Prostate gland (tissue), 2 donors: ENCODE data around the gene TIGD3. TPM values are rescaled to one million over a fixed set of nuclear protein-coding genes. Genes with fewer than 3 reads are reported as not detected.

Source experiments
- DNase-seq: peaks from one replicate; pipeline ENCODE4 v3.0.0-alpha.2; 2019; ENCODE audit warnings: low spot score
- H3K27ac ChIP-seq, 2 donors: fragments of 200-600 bp; sonication (generic); 2 replicates each; pipeline ENCODE4 v1.5.1; 2017 to 2019
- H3K27me3 ChIP-seq: fragments of 200-600 bp; sonication (generic); replicated peaks from 2 replicates; pipeline ENCODE4 v1.5.1; 2019; ENCODE audit not compliant: insufficient read depth
- H3K36me3 ChIP-seq, 2 donors: fragments of 200-600 bp; sonication (generic); 1 replicate in 1 of 2; 2 replicates in 1 of 2; pipeline versions ENCODE4 v1.5.1 to v1.8.1; 2017 to 2019
- H3K4me1 ChIP-seq: fragments of 200-600 bp; sonication (generic); replicated peaks from 2 replicates; pipeline ENCODE4 v1.5.1; 2019
- H3K4me3 ChIP-seq, 2 donors: fragments of 200-600 bp; sonication (generic); 2 replicates each; pipeline ENCODE4 v1.5.1; 2017 to 2019
- H3K9me3 ChIP-seq: fragments of 200-600 bp; sonication (generic); 2 replicates; pipeline ENCODE4 v1.5.1; 2017
- POLR2A ChIP-seq: fragments of 450-650 bp; IDR thresholded peaks from one replicate; pipeline ENCODE4 v1.6.1; 2016; ENCODE audit warnings: antibody characterized with exemption, mild to moderate bottlenecking
- POLR2AphosphoS5 ChIP-seq: sonication (generic); formaldehyde crosslinking; IDR thresholded peaks from one replicate; pipeline ENCODE4 v1.6.1; 2017; ENCODE audit warnings: antibody characterized with exemption
- WGBS: methylation state at CpG from one replicate; pipeline ENCODE4 v1.1.5; 2018; 5-methylcytosine and 5-hydroxymethylcytosine counted together
- intact Hi-C: fragments of 100-400 bp; cut with DNase I; formaldehyde crosslinking; loops from one replicate; pipeline ENCODE4 v1.14.2; 2022
- total RNA-seq, 2 donors: library from RNA; depleted of rRNA; stranded (reverse); fragments of >200 nt; gene quantifications; one replicate each; pipeline ENCODE4 v1.1.0, GENCODE V29; 2016
- TF ChIP-seq, protein P1 (sequence below), 4 experiments: fragments of 200-600 bp in 2 of 4; fragments of 450-650 bp in 2 of 4; sonication (generic) in 2 of 4; IDR thresholded peaks; 1 replicate in 3 of 4; 2 replicates in 1 of 4; pipeline ENCODE4 v1.5.1; 2016 to 2019; ENCODE audit warnings: antibody characterized with exemption in 4 of 4, mild to moderate bottlenecking in 2 of 4, moderate library complexity in 2 of 4

Gene TIGD3, protein sequence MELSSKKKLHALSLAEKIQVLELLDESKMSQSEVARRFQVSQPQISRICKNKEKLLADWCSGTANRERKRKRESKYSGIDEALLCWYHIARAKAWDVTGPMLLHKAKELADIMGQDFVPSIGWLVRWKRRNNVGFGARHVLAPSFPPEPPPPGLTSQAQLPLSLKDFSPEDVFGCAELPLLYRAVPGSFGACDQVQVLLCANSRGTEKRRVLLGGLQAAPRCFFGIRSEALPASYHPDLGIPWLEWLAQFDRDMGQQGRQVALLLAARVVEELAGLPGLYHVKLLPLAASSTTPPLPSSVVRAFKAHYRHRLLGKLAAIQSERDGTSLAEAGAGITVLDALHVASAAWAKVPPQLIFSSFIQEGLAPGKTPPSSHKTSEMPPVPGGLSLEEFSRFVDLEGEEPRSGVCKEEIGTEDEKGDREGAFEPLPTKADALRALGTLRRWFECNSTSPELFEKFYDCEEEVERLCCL
- 1 to 10 TPM in 1 of 2 donors, under 1 TPM in 1; 0.27 to 4.7 TPM for total RNA-seq

DNA sequence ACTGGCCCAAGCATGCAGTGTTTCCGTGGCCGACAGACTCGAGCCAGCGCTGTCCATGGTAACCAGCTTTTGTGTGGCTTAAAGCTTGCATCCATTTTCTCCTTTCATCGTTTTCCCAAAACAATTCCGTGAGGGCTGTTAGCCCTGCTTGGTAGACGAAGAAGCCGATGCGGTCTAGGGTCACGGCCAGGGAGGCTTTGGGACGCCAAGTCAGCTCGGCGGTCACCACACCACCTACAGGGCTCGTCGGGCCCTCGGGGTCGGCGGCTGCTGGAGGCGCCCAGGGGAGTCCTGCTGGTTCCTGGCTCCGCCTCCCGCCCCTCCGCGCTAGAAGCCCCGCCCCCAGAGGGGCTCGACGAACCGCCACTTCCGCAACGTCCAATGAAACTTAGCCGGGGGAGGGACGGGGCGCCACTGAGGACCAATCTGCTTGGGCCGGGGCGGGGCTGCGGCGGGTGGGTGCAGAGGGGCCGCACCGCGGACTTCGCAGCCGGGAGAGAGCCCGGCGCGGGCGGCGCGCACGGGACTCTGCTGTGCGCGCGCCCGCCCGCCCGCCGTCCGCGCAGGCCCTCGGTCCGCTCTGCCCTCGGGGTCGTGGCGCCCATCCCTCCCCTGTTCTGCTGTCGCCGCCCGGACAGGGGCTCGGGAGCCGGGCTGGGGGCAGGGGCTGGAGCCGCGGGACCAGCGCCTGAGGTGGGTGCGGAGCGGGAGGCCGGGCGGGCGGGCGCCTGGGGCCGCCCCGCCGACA, at the start of gene TIGD3:
Gene TIGD3, plus strand, starts transcription at position 487 of the 748 bp plus-strand sequence. CDS start 1,058 bp downstream, outside the sequence.
- under 1% methylated on average over 35 of the region's 79 CpGs for WGBS
- peak within 1 kb of the TSS; percentile 72 to 80 for H3K4me3 ChIP-seq

DNA sequence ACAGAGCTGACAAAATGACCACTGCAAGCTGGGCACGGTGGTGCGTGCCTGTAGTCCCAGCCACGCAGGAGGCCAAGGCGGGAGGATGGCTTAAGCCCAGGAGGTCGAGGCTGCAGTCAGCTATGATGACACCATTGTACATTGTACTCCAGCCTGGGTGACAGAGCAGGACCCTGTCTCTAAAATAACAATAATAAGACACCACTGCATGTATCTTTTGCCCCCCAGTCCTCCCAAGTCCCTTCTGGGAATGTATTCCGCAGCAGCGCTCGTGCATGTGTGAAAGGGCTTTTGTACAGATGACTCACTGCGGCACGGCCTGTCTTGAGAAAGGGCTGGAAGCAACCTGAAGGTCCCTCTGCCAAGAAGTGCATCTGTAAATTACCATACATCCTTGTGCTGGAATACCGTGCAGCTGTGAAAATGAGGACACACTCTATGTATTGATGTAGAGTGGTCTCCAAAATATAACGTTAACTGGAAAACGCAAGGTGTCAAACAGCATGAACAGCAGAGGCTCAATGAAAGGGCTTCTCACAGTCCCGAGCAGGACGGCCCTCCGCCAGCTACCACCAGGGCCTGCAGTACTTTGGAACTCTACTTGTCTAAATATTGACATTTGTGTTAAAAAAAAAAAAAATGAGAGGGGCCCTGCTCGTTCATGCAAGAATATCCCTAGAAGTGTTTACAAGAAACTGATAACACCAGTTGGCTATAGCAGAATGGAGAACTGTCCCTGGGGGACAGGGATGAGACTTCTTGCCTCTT, 48.9 kb upstream of the TIGD3 start:
- DNase-seq = peak; percentile 55
- TF ChIP-seq POLR2AphosphoS5 = peak; percentile 72
- TF ChIP-seq, protein P1, sequence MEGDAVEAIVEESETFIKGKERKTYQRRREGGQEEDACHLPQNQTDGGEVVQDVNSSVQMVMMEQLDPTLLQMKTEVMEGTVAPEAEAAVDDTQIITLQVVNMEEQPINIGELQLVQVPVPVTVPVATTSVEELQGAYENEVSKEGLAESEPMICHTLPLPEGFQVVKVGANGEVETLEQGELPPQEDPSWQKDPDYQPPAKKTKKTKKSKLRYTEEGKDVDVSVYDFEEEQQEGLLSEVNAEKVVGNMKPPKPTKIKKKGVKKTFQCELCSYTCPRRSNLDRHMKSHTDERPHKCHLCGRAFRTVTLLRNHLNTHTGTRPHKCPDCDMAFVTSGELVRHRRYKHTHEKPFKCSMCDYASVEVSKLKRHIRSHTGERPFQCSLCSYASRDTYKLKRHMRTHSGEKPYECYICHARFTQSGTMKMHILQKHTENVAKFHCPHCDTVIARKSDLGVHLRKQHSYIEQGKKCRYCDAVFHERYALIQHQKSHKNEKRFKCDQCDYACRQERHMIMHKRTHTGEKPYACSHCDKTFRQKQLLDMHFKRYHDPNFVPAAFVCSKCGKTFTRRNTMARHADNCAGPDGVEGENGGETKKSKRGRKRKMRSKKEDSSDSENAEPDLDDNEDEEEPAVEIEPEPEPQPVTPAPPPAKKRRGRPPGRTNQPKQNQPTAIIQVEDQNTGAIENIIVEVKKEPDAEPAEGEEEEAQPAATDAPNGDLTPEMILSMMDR (IDR thresholded peaks at IDR 0.05) = peak in 2 of 4 experiments; percentile 6 to 16
- no peak for TF ChIP-seq POLR2A
- peak overlapping the region; percentile 54 to 62 for H3K27ac ChIP-seq
- no peaks in the 10 kb centered on the region for H3K27me3 ChIP-seq
- H3K4me1 ChIP-seq = peaks cover 8% of the 10 kb centered on the region
- 44% methylated on average over 17 of the region's 17 CpGs for WGBS
- no peaks in the 10 kb centered on the region for H3K9me3 ChIP-seq
- no peak overlapping the region for H3K4me3 ChIP-seq
- intact Hi-C loops = no loop called here
- H3K36me3 ChIP-seq = no peaks in the 10 kb centered on the region

More for the DNA sequence above, at the start of gene TIGD3:
- H3K27me3 ChIP-seq = no peaks in the 10 kb centered on the region
- peaks cover 7 to 13% of the 10 kb centered on the region in 2 donors for H3K36me3 ChIP-seq
- peak; percentile 98 for DNase-seq
- TF ChIP-seq POLR2AphosphoS5 (peak; percentile 80), POLR2A (peak; percentile 76)
- TF ChIP-seq, protein P1 (IDR thresholded peaks at IDR 0.05) = no peak
- H3K27ac ChIP-seq = peak within 1 kb of the TSS; percentile 70 to 78
- intact Hi-C loops = no loop called here
- no peaks in the 10 kb centered on the region for H3K9me3 ChIP-seq
- H3K4me1 ChIP-seq = peaks cover 5% of the 10 kb centered on the region

DNA sequence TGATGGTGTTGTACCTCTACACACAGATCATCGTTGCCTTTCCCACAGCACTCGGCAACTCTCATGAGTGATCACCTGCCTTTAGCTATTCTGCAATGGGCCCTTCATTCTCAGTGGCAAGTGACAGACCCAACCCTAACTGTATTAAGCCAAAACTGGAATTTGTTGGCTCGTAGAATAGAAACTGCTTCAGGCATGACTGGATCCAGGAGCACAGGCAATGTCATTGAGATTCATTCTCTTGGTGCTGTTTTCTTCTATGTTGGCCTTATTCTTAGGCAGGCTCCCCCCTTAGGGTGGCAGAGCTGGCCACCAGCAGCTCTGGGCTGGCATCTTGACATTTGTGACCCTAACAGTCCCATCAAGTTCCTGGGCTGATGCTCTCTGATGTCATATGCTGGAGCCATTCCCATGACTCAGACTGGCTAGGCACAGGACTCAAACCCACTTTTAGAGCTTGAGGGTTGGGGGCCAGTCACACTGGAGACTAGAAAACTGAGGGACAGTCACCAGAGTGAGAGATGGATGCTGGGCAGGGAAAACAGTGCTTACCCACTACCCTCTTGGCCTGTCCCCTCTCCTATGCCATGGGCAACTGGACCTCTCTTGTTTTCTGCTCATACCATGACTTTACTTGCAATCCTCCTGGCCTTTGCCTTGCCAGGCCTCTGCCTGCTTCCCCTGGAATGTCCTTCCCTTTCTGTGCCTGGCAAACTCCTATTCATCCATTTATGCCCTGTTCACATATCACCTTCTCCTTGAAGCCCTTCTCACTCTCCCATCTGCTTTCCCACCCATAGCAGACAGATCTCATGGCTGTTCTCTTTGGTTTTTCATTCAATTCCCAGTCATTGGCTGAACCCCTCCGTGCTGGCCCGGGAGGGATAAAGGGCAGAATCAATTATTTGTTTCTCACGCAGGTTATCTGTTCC, 47.0 kb upstream of the TIGD3 start:
- Histone ChIP-seq H3K4me1 (peaks cover 8% of the 10 kb centered on the region), H3K27me3 (no peaks in the 10 kb centered on the region), H3K4me3 (no peak overlapping the region), H3K9me3 (no peaks in the 10 kb centered on the region), H3K36me3 (no peaks in the 10 kb centered on the region), H3K27ac (no peak overlapping the region)
- intact Hi-C loops = no loop called here
- no peak for DNase-seq
- WGBS = 93% methylated on average over 6 of the region's 6 CpGs
- TF ChIP-seq, protein P1 (IDR thresholded peaks at IDR 0.05) = no peak
- TF ChIP-seq POLR2AphosphoS5 (no peak), POLR2A (no peak)

DNA sequence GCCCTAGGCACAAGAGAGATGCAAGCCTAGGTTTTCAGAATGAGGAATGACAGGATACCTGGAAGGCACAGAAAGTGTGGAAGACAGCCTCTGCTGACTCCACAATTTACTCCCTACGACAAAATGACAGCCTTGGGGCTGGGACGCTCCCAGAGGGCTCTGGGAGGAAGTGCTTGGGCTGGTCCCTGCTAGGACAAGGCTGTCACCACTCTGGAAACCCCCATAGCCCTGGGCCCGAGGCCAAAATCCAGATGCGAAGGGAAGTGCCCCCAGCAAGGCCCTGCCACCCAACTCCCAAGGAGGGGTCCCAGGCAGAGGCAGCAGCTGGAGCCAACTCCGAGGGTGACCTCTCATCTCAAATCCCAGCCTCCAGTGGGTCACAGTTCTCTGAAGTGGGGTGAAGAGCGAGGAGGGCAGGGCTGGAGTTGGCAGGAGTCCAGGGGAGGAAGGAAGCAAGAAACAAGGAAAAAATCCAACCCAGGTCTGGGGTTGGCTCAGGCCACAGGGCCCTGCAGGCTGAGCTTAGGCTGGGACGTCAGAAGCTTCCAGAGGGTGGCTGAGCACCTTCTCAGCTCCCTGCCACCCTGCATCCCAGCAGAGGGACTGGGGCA, 46.2 kb upstream of the TIGD3 start:
- no peaks in the 10 kb centered on the region for H3K9me3 ChIP-seq
- no peak for DNase-seq
- H3K4me3 ChIP-seq = no peak overlapping the region
- WGBS = 56% methylated on average over 7 of the region's 7 CpGs
- no peaks in the 10 kb centered on the region for H3K27me3 ChIP-seq
- H3K36me3 ChIP-seq = no peaks in the 10 kb centered on the region
- intact Hi-C loops = no loop called here
- H3K27ac ChIP-seq = no peak overlapping the region
- H3K4me1 ChIP-seq = peaks cover 8% of the 10 kb centered on the region
- no peak for TF ChIP-seq POLR2AphosphoS5
- TF ChIP-seq, protein P1 (IDR thresholded peaks at IDR 0.05) = no peak
- no peak for TF ChIP-seq POLR2A
